SK-N-MC (cell line): ENCODE measurements around the gene DNAH10.

ENCODE experiments used
- EZH2 ChIP-seq: fragments of 200-600 bp; sonication (generic); IDR thresholded peaks from one replicate; pipeline ENCODE4 v1.6.1; 2017; ENCODE audit warnings: antibody characterized with exemption
- FOXP2 ChIP-seq: optimal IDR thresholded peaks from 2 replicates; pipeline ENCODE3; 2011; ENCODE audit warnings: mild to moderate bottlenecking, moderate library complexity; ENCODE audit not compliant: insufficient read depth; ENCODE audit errors: extremely low read length, control extremely low read depth
- POLR2AphosphoS5 ChIP-seq: IDR thresholded peaks from 2 replicates; pipeline ENCODE4 v1.6.1; 2012; ENCODE audit warnings: mild to moderate bottlenecking, low read depth, low read length, borderline replicate concordance

DNA sequence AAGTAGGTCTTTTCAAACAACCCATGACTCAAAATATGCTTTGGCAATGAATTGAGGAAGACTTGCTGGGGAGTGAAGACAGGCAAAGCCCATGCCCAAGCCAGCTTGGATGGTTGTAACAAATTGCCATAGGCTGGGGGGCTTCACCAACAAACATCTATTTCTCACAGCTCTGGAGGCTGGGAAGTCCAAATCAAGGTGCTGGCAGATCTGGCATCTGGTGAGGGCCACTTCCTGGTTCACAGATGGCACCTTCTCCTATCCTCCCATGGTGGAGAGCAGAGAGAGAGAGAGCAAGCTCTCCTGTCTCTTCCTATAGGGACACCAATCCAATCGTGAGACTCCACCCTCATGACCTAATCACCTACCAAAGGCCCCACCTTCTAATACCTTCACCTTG is 11.3 kb downstream of the DNAH10 start:
- TF ChIP-seq POLR2AphosphoS5: no peak
- TF ChIP-seq EZH2: no peak
- TF ChIP-seq FOXP2: no peak
